GM12878 (cell line): Measurements from ENCODE around the gene GPR18. TPM values are rescaled to one million over a fixed set of nuclear protein-coding genes. Genes with fewer than 3 reads are reported as not detected.

Source experiments
- ATAC-seq: fragments of 200-7000 bp; cut with Tn5 transposase; 3 replicates; pipeline ENCODE4 v1.9.1; 2020; ENCODE audit warnings: mild to moderate bottlenecking, moderate library complexity
- BruUV-seq: library from RNA; stranded (reverse); fragments of 400-500 nt; replicated peaks from 2 replicates; lab custom pipeline; 2021; lab: Mats Ljungman, UMichigan
- CTCF ChIA-PET: fragments of 300-600 bp; sonication (Branson Sonifier 250); formaldehyde crosslinking; extraction: SDS; loops from one replicate; lab custom pipeline; 2021; ENCODE audit warnings: inconsistent platforms; lab: Yijun Ruan, JAX
- POLR2A ChIA-PET: fragments of 350-600 bp; formaldehyde crosslinking; extraction: SDS; loops from one replicate; lab custom pipeline; 2021; ENCODE audit warnings: inconsistent platforms; lab: Charles Lee
- RAD21 ChIA-PET: fragments of 300-600 bp; sonication (Branson Sonifier 250); formaldehyde crosslinking; loops from one replicate; lab custom pipeline; 2023; ENCODE audit warnings: antibody characterized with exemption; ENCODE audit not compliant: unreplicated experiment; lab: Charles Lee
- SMC1A ChIA-PET: fragments of 300-600 bp; sonication (Branson Sonifier 250); formaldehyde crosslinking; loops from one replicate; lab custom pipeline; 2023; ENCODE audit not compliant: unreplicated experiment, uncharacterized antibody; lab: Charles Lee
- DNase-seq: peaks from one replicate; pipeline ENCODE4 v3.0.0-alpha.2; 2011; ENCODE audit warnings: low read depth, low spot score
- FAIRE-seq: peaks from 3 replicates; lab custom pipeline; 2011; peaks lifted over from hg19 to GRCh38; lab: Jason Lieb, UNC
- H2AFZ ChIP-seq: 2 replicates; pipeline ENCODE4 v1.6.0; 2011; ENCODE audit warnings: low read depth, low read length, control low read depth; ENCODE audit not compliant: control insufficient read depth
- H3K27ac ChIP-seq: 2 replicates; pipeline ENCODE4 v1.5.1; 2011; ENCODE audit warnings: control low read depth; ENCODE audit not compliant: control insufficient read depth, insufficient read depth
- H3K27me3 ChIP-seq, 2 experiments: replicated peaks in 1 of 2; 2 replicates each; pipeline versions ENCODE4 v1.6.0 to v1.6.1; 2011; ENCODE audit warnings: low read length in 1 of 2; ENCODE audit not compliant: control insufficient read depth in 2 of 2, insufficient read depth in 2 of 2
- H3K36me3 ChIP-seq, 2 experiments: 2 replicates each; pipeline ENCODE4 v1.5.1; 2011; ENCODE audit warnings: low read length in 1 of 2; ENCODE audit not compliant: control insufficient read depth in 2 of 2, insufficient read depth in 2 of 2
- H3K4me1 ChIP-seq: 2 replicates; pipeline ENCODE4 v1.6.1; 2011; ENCODE audit warnings: mild to moderate bottlenecking, low read length, moderate library complexity, mixed read lengths; ENCODE audit not compliant: control insufficient read depth, insufficient read depth
- H3K4me2 ChIP-seq: 2 replicates; pipeline ENCODE4 v1.6.0; 2011; ENCODE audit warnings: control low read depth; ENCODE audit not compliant: control insufficient read depth, insufficient read depth
- H3K4me3 ChIP-seq: fragments of 200-600 bp; sonication (generic); 2 replicates; pipeline ENCODE4 v1.5.1; 2016
- H3K79me2 ChIP-seq: 2 replicates; pipeline ENCODE4 v1.6.0; 2011; ENCODE audit warnings: low read length; ENCODE audit not compliant: control insufficient read depth, insufficient read depth
- H3K9ac ChIP-seq: 2 replicates; pipeline ENCODE4 v1.8.0; 2011; ENCODE audit warnings: low read length, control low read depth, mixed read lengths; ENCODE audit not compliant: control insufficient read depth, insufficient read depth
- H3K9me3 ChIP-seq: replicated peaks from 3 replicates; pipeline ENCODE4 v1.5.1; 2011; ENCODE audit warnings: mild to moderate bottlenecking, low read length; ENCODE audit not compliant: control insufficient read depth, insufficient read depth
- H4K20me1 ChIP-seq: 2 replicates; pipeline ENCODE4 v1.6.0; 2011; ENCODE audit not compliant: control insufficient read depth, insufficient read depth
- ZNF687 ChIP-seq: fragments of 450-650 bp; IDR thresholded peaks from 2 replicates; pipeline ENCODE4 v1.6.1; 2017; ENCODE audit warnings: mild to moderate bottlenecking, moderate library complexity
- WGBS: methylation state at CpG from one replicate; pipeline ENCODE4 v1.1.6; 2016; ENCODE audit warnings: low lambda C conversion rate; ENCODE audit not compliant: insufficient replicate concordance, insufficient coverage; ENCODE audit errors: missing lambda C conversion rate; 5-methylcytosine and 5-hydroxymethylcytosine counted together
- in situ Hi-C: fragments of 300-500 bp; cut with MboI; formaldehyde crosslinking; loops from 9 replicates; pipeline ENCODE4 v1.14.3; 2018; ENCODE audit warnings: mixed read lengths
- intact Hi-C: fragments of 100-400 bp; cut with micrococcal nuclease; formaldehyde crosslinking; loops from one replicate; pipeline ENCODE4 v1.14.2; 2022; ENCODE audit not compliant: unreplicated experiment
- polyA plus RNA-seq, 11 experiments: library from polyadenylated mRNA; depleted of rRNA in 4 of 11; unstranded in 6 of 11; stranded (reverse) in 5 of 11; fragments of >200 nt; fragmentation: Nextera tagmentation in 4 of 11; fragmentation: Illumina TruSeq in 1 of 11; extraction: Ambion mirVana in 4 of 11; extraction: Trizol in 1 of 11; gene quantifications; 1 replicate in 1 of 11; 2 replicates in 10 of 11; pipeline versions ENCODE4 v1.2.1 to v1.2.3, GENCODE V29; 2011 to 2016; ENCODE audit warnings: inconsistent platforms in 2 of 11, missing spikeins in 2 of 11, low read depth in 1 of 11
- total RNA-seq, 4 experiments: library from RNA; depleted of rRNA in 3 of 4; stranded (reverse); fragments of >200 nt in 3 of 4; fragmentation: Illumina TruSeq in 1 of 4; extraction: Trizol in 1 of 4; gene quantifications; 2 replicates each; pipeline versions ENCODE4 v1.2.1 to v1.2.3, GENCODE V29; 2013 to 2021

GPR18 gene
- total and polyA plus RNA-seq, 10 of the 15 experiments (the other 5 are each of a cell fraction or from before 2014, with no cell fraction given) = 3.3 to 12.9 (median 5.2) TPM

GRCh38 chr13:99280166-99280565 lies 22.0 kb upstream of the GPR18 start:
- no peak overlapping the region for H2AFZ ChIP-seq
- no peak overlapping the region for H3K4me2 ChIP-seq
- no TSS peak for BruUV-seq
- no peaks in the 10 kb centered on the region; a peak in 2 of 4 replicates for H3K36me3 ChIP-seq
- intact Hi-C loops (loop anchor here (5.0 kb wide), 1 partner anchor 152 kb away; no protein-coding TSS in a partner anchor), in situ Hi-C loops (no loop called here)
- peaks cover 49% of the 10 kb centered on the region for H3K4me1 ChIP-seq
- CTCF ChIA-PET = interaction anchor here (1.2 to 6.7 kb wide), 4 partner anchors 9 to 156 kb away, joined by 3 to 54 read pairs (median 16); no protein-coding TSS in a partner anchor
- TF ChIP-seq ZNF687 = no peak
- H3K27me3 ChIP-seq = no peaks in the 10 kb centered on the region
- POLR2A ChIA-PET = interaction anchor here (0.8 to 1.6 kb wide), 3 partner anchors 10 to 19 kb away, joined by 3 to 5 read pairs (median 4); no protein-coding TSS in a partner anchor
- DNase-seq = no peak
- H3K27ac ChIP-seq = peak overlapping the region; percentile 79; the same call in 1 of the 2 replicates
- H3K9ac ChIP-seq = no peak overlapping the region
- H3K79me2 ChIP-seq = peaks cover 11% of the 10 kb centered on the region
- RAD21 ChIA-PET = interaction anchor here (1.0 to 7.9 kb wide), 8 partner anchors 10 to 157 kb away, joined by 3 to 106 read pairs (median 4); partner anchors contain the start of gene GPR18
- no peaks in the 10 kb centered on the region for H4K20me1 ChIP-seq
- no peaks in the 10 kb centered on the region for H3K9me3 ChIP-seq
- 98% methylated on average over 3 of the region's 3 CpGs for WGBS
- no peak for FAIRE-seq
- SMC1A ChIA-PET = interaction anchor here (0.6 to 8.5 kb wide), 9 partner anchors 10 to 168 kb away, joined by 3 to 132 read pairs (median 3); partner anchors contain the start of gene GPR183
- H3K4me3 ChIP-seq = no peak overlapping the region
- ATAC-seq = no peak
